IMR-90 (cell line): ENCODE measurements around the gene AP3B1. TPM values are rescaled to one million over a fixed set of nuclear protein-coding genes. Genes with fewer than 3 reads are reported as not detected.

Source experiments
- ATAC-seq: fragments of 200-7000 bp; cut with Tn5 transposase; 2 replicates; pipeline ENCODE4 v1.9.1; 2020; ENCODE audit warnings: low read depth, mild to moderate bottlenecking, moderate library complexity
- BruUV-seq: library from RNA; stranded (reverse); fragments of 400-500 nt; replicated peaks from 2 replicates; lab custom pipeline; 2021; lab: Mats Ljungman, UMichigan
- CTCF ChIA-PET: fragments of 300-600 bp; formaldehyde crosslinking; extraction: SDS; loops from one replicate; lab custom pipeline; 2021; ENCODE audit warnings: antibody characterized with exemption; lab: Yijun Ruan, JAX
- POLR2A ChIA-PET: fragments of 300-600 bp; sonication (Branson Sonifier 250); formaldehyde crosslinking; loops from one replicate; lab custom pipeline; 2022; ENCODE audit warnings: antibody characterized with exemption; ENCODE audit not compliant: unreplicated experiment; lab: Charles Lee
- DNase-seq: peaks from one replicate; pipeline ENCODE4 v3.0.0; 2013
- H2AFZ ChIP-seq: replicated peaks from 2 replicates; pipeline ENCODE3; 2013; ENCODE audit warnings: low read length, mild to moderate bottlenecking; ENCODE audit not compliant: poor library complexity
- H2AK5ac ChIP-seq: 2 replicates; pipeline ENCODE4 v1.6.1; 2013; ENCODE audit warnings: low read depth, low read length, inconsistent platforms
- H2AK9ac ChIP-seq: replicated peaks from 2 replicates; pipeline ENCODE3; 2013; ENCODE audit warnings: mild to moderate bottlenecking, low read depth, low read length, moderate library complexity; ENCODE audit not compliant: poor library complexity
- H2BK120ac ChIP-seq: 2 replicates; pipeline ENCODE4 v1.6.1; 2013; ENCODE audit warnings: low read depth, low read length, inconsistent platforms
- H2BK15ac ChIP-seq: 3 replicates; pipeline ENCODE4 v1.6.1; 2013; ENCODE audit warnings: low read depth, low read length, inconsistent platforms
- H2BK20ac ChIP-seq: 2 replicates; pipeline ENCODE4 v1.6.1; 2013; ENCODE audit warnings: low read depth, mild to moderate bottlenecking, inconsistent platforms, low read length, moderate library complexity
- H2BK5ac ChIP-seq: 2 replicates; pipeline ENCODE4 v1.6.1; 2013; ENCODE audit warnings: mild to moderate bottlenecking, low read depth, low read length, inconsistent platforms; ENCODE audit not compliant: poor library complexity, severe bottlenecking
- H3K14ac ChIP-seq: replicated peaks from 2 replicates; pipeline ENCODE4 v1.6.1; 2013; ENCODE audit warnings: low read depth, low read length, inconsistent platforms
- H3K18ac ChIP-seq: 2 replicates; pipeline ENCODE4 v1.6.1; 2013; ENCODE audit warnings: low read depth, low read length, control low read depth
- H3K23ac ChIP-seq: 2 replicates; pipeline ENCODE4 v1.6.1; 2013; ENCODE audit warnings: low read depth, low read length, inconsistent platforms
- H3K27ac ChIP-seq: 2 replicates; pipeline ENCODE4 v1.5.1; 2013; ENCODE audit warnings: mild to moderate bottlenecking, control low read depth, low read length; ENCODE audit not compliant: insufficient read depth
- H3K27me3 ChIP-seq: 2 replicates; pipeline ENCODE4 v1.6.1; 2013; ENCODE audit warnings: low read length; ENCODE audit not compliant: control insufficient read depth, insufficient read depth
- H3K36me3 ChIP-seq: 2 replicates; pipeline ENCODE4 v1.6.1; 2013; ENCODE audit warnings: low read length, mixed read lengths; ENCODE audit not compliant: control insufficient read depth, insufficient read depth
- H3K4ac ChIP-seq: 2 replicates; pipeline ENCODE4 v1.6.1; 2013; ENCODE audit warnings: low read depth, low read length, inconsistent platforms
- H3K4me1 ChIP-seq: 2 replicates; pipeline ENCODE4 v1.6.1; 2013; ENCODE audit warnings: low read length, mixed read lengths; ENCODE audit not compliant: control insufficient read depth, insufficient read depth
- H3K4me2 ChIP-seq: 2 replicates; pipeline ENCODE4 v1.6.1; 2013; ENCODE audit warnings: low read depth, mild to moderate bottlenecking, control low read depth, low read length, moderate library complexity
- H3K4me3 ChIP-seq: 2 replicates; pipeline ENCODE4 v1.5.1; 2013; ENCODE audit warnings: low read depth, mild to moderate bottlenecking, control low read depth, low read length, moderate library complexity; ENCODE audit not compliant: insufficient read depth
- H3K56ac ChIP-seq: 2 replicates; pipeline ENCODE4 v1.6.1; 2013; ENCODE audit warnings: low read length, inconsistent platforms; ENCODE audit not compliant: insufficient read depth; ENCODE audit errors: extremely low read depth
- H3K79me1 ChIP-seq, 2 experiments: 2 replicates each; pipeline ENCODE4 v1.6.1; 2013; ENCODE audit warnings: low read length in 2 of 2, inconsistent platforms in 1 of 2, low read depth in 1 of 2
- H3K9ac ChIP-seq: 2 replicates; pipeline ENCODE4 v1.6.1; 2013; ENCODE audit warnings: low read depth, low read length, control low read depth
- H3K9me1 ChIP-seq: 2 replicates; pipeline ENCODE4 v1.6.1; 2013; ENCODE audit warnings: low read length, inconsistent platforms; ENCODE audit not compliant: insufficient read depth
- H3K9me3 ChIP-seq: 2 replicates; pipeline ENCODE4 v1.6.1; 2013; ENCODE audit warnings: low read length; ENCODE audit not compliant: control insufficient read depth, insufficient read depth
- H4K20me1 ChIP-seq: 2 replicates; pipeline ENCODE4 v1.6.1; 2013; ENCODE audit warnings: low read length, inconsistent platforms; ENCODE audit not compliant: insufficient read depth
- H4K5ac ChIP-seq: 2 replicates; pipeline ENCODE4 v1.6.1; 2013; ENCODE audit warnings: mild to moderate bottlenecking, low read depth, low read length, control low read depth
- H4K8ac ChIP-seq, 2 experiments: 2 replicates each; pipeline ENCODE4 v1.6.1; 2013; ENCODE audit warnings: low read depth in 2 of 2, low read length in 2 of 2, control low read depth in 1 of 2, inconsistent platforms in 1 of 2
- H4K91ac ChIP-seq: 2 replicates; pipeline ENCODE4 v1.6.1; 2013; ENCODE audit warnings: low read depth, low read length, inconsistent platforms; ENCODE audit not compliant: insufficient read depth
- BHLHE40 ChIP-seq: fragments of 150-350 bp; IDR thresholded peaks from 2 replicates; pipeline ENCODE4 v1.6.1; 2016; ENCODE audit warnings: mild to moderate bottlenecking, low read depth, low read length
- MAFK ChIP-seq: IDR thresholded peaks from 2 replicates; pipeline ENCODE4 v1.6.1; 2012; ENCODE audit warnings: low read depth, low read length, improper control_type of control experiment
- WGBS, 2 experiments: methylation state at CpG; one replicate each; pipeline versions ENCODE4 v1.1.5 to v1.1.7; 2013; ENCODE audit warnings: missing lambda C conversion rate in 2 of 2; ENCODE audit not compliant: insufficient read length in 1 of 2; ENCODE audit errors: extremely low coverage in 2 of 2; 5-methylcytosine and 5-hydroxymethylcytosine counted together
- dilution Hi-C: fragments of 300-500 bp; cut with HindIII; formaldehyde crosslinking; loops from one replicate; pipeline ENCODE4 v1.14.3; 2018; ENCODE audit warnings: low sequenced_read_pairs; ENCODE audit not compliant: unreplicated experiment
- in situ Hi-C: fragments of 300-500 bp; cut with MboI; formaldehyde crosslinking; loops from 3 replicates; pipeline ENCODE4 v1.14.3; 2019; ENCODE audit warnings: low sequenced_read_pairs, inconsistent platforms, mixed read lengths
- intact Hi-C: fragments of 100-400 bp; cut with micrococcal nuclease; formaldehyde crosslinking; loops from 2 replicates; pipeline ENCODE4 v1.10.0; 2022
- polyA plus RNA-seq, 3 experiments: library from polyadenylated mRNA; depleted of rRNA; stranded (reverse); fragments of >200 nt; gene quantifications; 2 replicates each; pipeline ENCODE4 v1.2.3, GENCODE V29; 2012; ENCODE audit warnings: low replicate concordance in 1 of 3
- total RNA-seq: library from RNA; depleted of rRNA; stranded (reverse); fragments of >200 nt; gene quantifications from 2 replicates; pipeline ENCODE4 v1.2.3, GENCODE V29; 2012

The AP3B1 gene
- total and polyA plus RNA-seq, 2 of the 4 experiments (the other 2 are of a cell fraction) = 33.1 to 59.0 TPM

DNA sequence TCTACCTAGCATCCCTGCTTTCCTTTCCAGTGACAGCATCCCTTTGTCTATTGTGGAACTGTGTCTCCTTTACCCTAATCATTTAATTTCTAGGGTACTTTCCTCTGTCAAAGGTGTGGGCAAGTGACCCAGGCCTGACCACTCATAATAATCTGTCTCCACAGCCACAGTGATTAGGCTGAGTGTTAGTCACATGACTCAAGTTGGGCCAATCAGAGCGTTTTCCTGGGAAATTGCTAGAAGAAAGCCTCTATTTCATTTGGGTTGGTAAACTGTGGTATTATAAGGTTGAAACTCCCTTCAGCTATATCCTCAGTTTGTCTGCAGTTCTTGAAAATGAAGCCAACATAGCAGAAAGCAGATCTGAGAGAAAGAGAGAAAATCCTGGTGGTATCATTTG is 14.2 kb upstream of the AP3B1 start:
- H3K4me1 ChIP-seq = no peaks in the 10 kb centered on the region
- no peak for DNase-seq
- no peak overlapping the region for H4K91ac ChIP-seq
- H3K4me2 ChIP-seq = no peak overlapping the region
- no peak overlapping the region for H2BK20ac ChIP-seq
- no peaks in the 10 kb centered on the region for H4K20me1 ChIP-seq
- no peak overlapping the region for H2AK9ac ChIP-seq
- H2BK15ac ChIP-seq = no peak overlapping the region
- dilution Hi-C loops = no loop called here
- H3K27ac ChIP-seq = no peak overlapping the region
- in situ Hi-C loops = loop anchor here (25.0 kb wide), 1 partner anchor 654 kb away; no protein-coding TSS in a partner anchor
- no peaks in the 10 kb centered on the region for H3K79me1 ChIP-seq
- no CpG with 5 or more reads among the region's 1 CpG for WGBS, 2 experiments
- no peak overlapping the region for H3K4ac ChIP-seq
- no peaks in the 10 kb centered on the region for H3K9me3 ChIP-seq
- H4K8ac ChIP-seq = no peak overlapping the region
- H3K27me3 ChIP-seq = peaks cover 11% of the 10 kb centered on the region
- no peak overlapping the region for H3K18ac ChIP-seq
- TF ChIP-seq BHLHE40 = no peak
- no peak for TF ChIP-seq MAFK
- H3K9me1 ChIP-seq = no peaks in the 10 kb centered on the region
- no peak overlapping the region for H2AK5ac ChIP-seq
- H4K5ac ChIP-seq = no peak overlapping the region
- H3K9ac ChIP-seq = no peak overlapping the region
- no peak overlapping the region for H2AFZ ChIP-seq
- no peak overlapping the region for H2BK5ac ChIP-seq
- BruUV-seq = no TSS peak
- H2BK120ac ChIP-seq = no peak overlapping the region
- no peak overlapping the region for H3K4me3 ChIP-seq
- H3K36me3 ChIP-seq = no peaks in the 10 kb centered on the region
- ChIA-PET POLR2A (no interaction called here), CTCF (no interaction called here)
- no peak for ATAC-seq
- intact Hi-C loops = no loop called here
- H3K56ac ChIP-seq = no peak overlapping the region
- H3K23ac ChIP-seq = no peak overlapping the region
- no peak overlapping the region for H3K14ac ChIP-seq
